B cell (primary cell): ENCODE measurements around the gene SLAMF9. TPM values are rescaled to one million over a fixed set of nuclear protein-coding genes. Genes with fewer than 3 reads are reported as not detected.

Experiments used
- ATAC-seq: fragments of 200-7000 bp; cut with Tn5 transposase; one replicate; pipeline ENCODE4 v1.10.0; 2021; ENCODE audit warnings: low read depth, mild to moderate bottlenecking, moderate number of reproducible peaks, moderate library complexity
- CTCF ChIA-PET: fragments of 350-600 bp; sonication (Branson Sonifier 250); formaldehyde crosslinking; loops from one replicate; lab custom pipeline; 2021; ENCODE audit warnings: antibody characterized with exemption, inconsistent platforms; lab: Charles Lee
- POLR2A ChIA-PET: fragments of 350-600 bp; sonication (Branson Sonifier 250); formaldehyde crosslinking; loops from one replicate; lab custom pipeline; 2021; ENCODE audit warnings: antibody characterized with exemption; lab: Charles Lee
- DNase-seq: peaks from one replicate; pipeline ENCODE4 v3.0.0; 2013
- H2AFZ ChIP-seq: 2 replicates; pipeline ENCODE4 v1.6.1; 2012; ENCODE audit warnings: mild to moderate bottlenecking, low read depth, low read length; ENCODE audit not compliant: insufficient read depth, poor library complexity, severe bottlenecking
- H3K27ac ChIP-seq, 2 donors: 1 replicate in 1 of 2; 2 replicates in 1 of 2; pipeline ENCODE4 v1.5.1; 2012 to 2013; ENCODE audit warnings: low read length in 2 of 2, mild to moderate bottlenecking in 2 of 2, moderate library complexity in 1 of 2
- H3K27me3 ChIP-seq, 4 experiments: fragments of 200-600 bp in 1 of 4; sonication (generic) in 1 of 4; replicated peaks in 1 of 4; 1 replicate in 2 of 4; 2 replicates in 2 of 4; pipeline versions ENCODE4 v1.6.1 to v1.7.0; 2013 to 2016; ENCODE audit warnings: low read length in 3 of 4, mild to moderate bottlenecking in 2 of 4, mixed read lengths in 1 of 4, moderate library complexity in 1 of 4; ENCODE audit not compliant: insufficient read depth in 4 of 4, control insufficient read depth in 3 of 4; ENCODE audit errors: control extremely low read depth in 1 of 4
- H3K36me3 ChIP-seq, 2 experiments: replicated peaks in 1 of 2; 1 replicate in 1 of 2; 2 replicates in 1 of 2; pipeline versions ENCODE4 v1.6.1 to v1.7.1; 2013; ENCODE audit warnings: low read length in 1 of 2; ENCODE audit not compliant: insufficient read depth in 2 of 2, control insufficient read depth in 1 of 2; ENCODE audit errors: control extremely low read depth in 1 of 2, extremely low read depth in 1 of 2
- H3K4me1 ChIP-seq, 2 donors: fragments of 200-600 bp in 1 of 2; sonication (generic) in 1 of 2; 1 replicate in 1 of 2; 2 replicates in 1 of 2; pipeline versions ENCODE4 v1.5.1 to v1.6.1; 2013 to 2017; ENCODE audit warnings: low read length in 2 of 2; ENCODE audit not compliant: control insufficient read depth in 2 of 2, insufficient read depth in 2 of 2
- H3K4me2 ChIP-seq: replicated peaks from 2 replicates; pipeline ENCODE3; 2012; ENCODE audit warnings: mild to moderate bottlenecking, low read depth, low read length; ENCODE audit not compliant: poor library complexity, severe bottlenecking
- H3K4me3 ChIP-seq, 5 experiments: fragments of 200-600 bp in 1 of 5; sonication (generic) in 1 of 5; 1 replicate in 3 of 5; 2 replicates in 2 of 5; pipeline versions ENCODE4 v1.5.1 to v1.7.0; 2011 to 2016; ENCODE audit warnings: low read length in 4 of 5, mild to moderate bottlenecking in 4 of 5, low read depth in 2 of 5, control low read depth in 1 of 5, moderate library complexity in 1 of 5; ENCODE audit not compliant: insufficient read depth in 1 of 5; ENCODE audit errors: control extremely low read depth in 1 of 5, extremely low read depth in 1 of 5
- H3K79me2 ChIP-seq: fragments of 200-600 bp; sonication (generic); one replicate; pipeline ENCODE4 v1.6.0; 2016; ENCODE audit warnings: low read length; ENCODE audit not compliant: control insufficient read depth, insufficient read depth
- H3K9ac ChIP-seq: fragments of 200-600 bp; sonication (generic); 2 replicates; pipeline ENCODE4 v1.6.1; 2017; ENCODE audit warnings: mild to moderate bottlenecking, low read length, moderate library complexity
- H3K9me3 ChIP-seq, 3 donors: one replicate each; pipeline versions ENCODE4 v1.6.1 to v1.7.1; 2013; ENCODE audit warnings: low read length in 2 of 3; ENCODE audit not compliant: control insufficient read depth in 2 of 3, insufficient read depth in 1 of 3; ENCODE audit errors: control extremely low read depth in 1 of 3
- H4K20me1 ChIP-seq: 2 replicates; pipeline ENCODE4 v1.6.0; 2012; ENCODE audit warnings: mild to moderate bottlenecking, low read length; ENCODE audit not compliant: insufficient read depth, control insufficient read depth, poor library complexity, severe bottlenecking
- H3K27ac Mint-ChIP-seq: one replicate; pipeline ENCODE4 v1.8.0; 2021; ENCODE audit warnings: mixed read lengths
- H3K27me3 Mint-ChIP-seq: one replicate; pipeline ENCODE4 v1.8.0; 2021; ENCODE audit warnings: mixed read lengths
- H3K4me1 Mint-ChIP-seq: one replicate; pipeline ENCODE4 v1.8.0; 2021; ENCODE audit warnings: mixed read lengths
- H3K4me3 Mint-ChIP-seq: one replicate; pipeline ENCODE4 v1.8.0; 2021; ENCODE audit warnings: mixed read lengths
- H3K9me3 Mint-ChIP-seq: one replicate; pipeline ENCODE4 v1.8.0; 2022; ENCODE audit warnings: mixed read lengths; ENCODE audit not compliant: insufficient read depth
- EZH2 ChIP-seq: IDR thresholded peaks from 2 replicates; pipeline ENCODE4 v1.6.1; 2012; ENCODE audit warnings: borderline replicate concordance, low read depth, mild to moderate bottlenecking, moderate library complexity, low read length; ENCODE audit not compliant: insufficient read depth, poor library complexity, severe bottlenecking
- WGBS: methylation state at CpG from one replicate; pipeline ENCODE4 v1.1.5; 2013; ENCODE audit warnings: missing lambda C conversion rate; ENCODE audit not compliant: insufficient coverage; 5-methylcytosine and 5-hydroxymethylcytosine counted together
- intact Hi-C: fragments of 100-400 bp; cut with micrococcal nuclease; formaldehyde crosslinking; loops from one replicate; pipeline ENCODE4 v1.10.0; 2022
- polyA plus RNA-seq: library from polyadenylated mRNA; depleted of rRNA; stranded (reverse); fragments of >200 nt; gene quantifications from 2 replicates; pipeline ENCODE4 v1.2.3, GENCODE V29; 2012
- total RNA-seq, 2 donors: library from RNA; stranded (reverse); fragments of 120-200 nt in 1 of 2; gene quantifications; 1 replicate in 1 of 2; 2 replicates in 1 of 2; pipeline versions ENCODE4 v1.2.3 to v1.2.4, GENCODE V29; 2013 to 2022
- TF ChIP-seq, protein P1 (sequence below): fragments of 200-600 bp; IDR thresholded peaks from one replicate; pipeline ENCODE4 v1.8.0; 2022; ENCODE audit warnings: antibody characterized with exemption, mild to moderate bottlenecking

SLAMF9 gene
- total and polyA plus RNA-seq, 2 donors (not counting 1 experiment from before 2014, with no cell fraction given): not detected

- Histone ChIP-seq H3K9ac (no peak overlapping the region), H3K4me3 (no peak overlapping the region), H2AFZ (no peak overlapping the region), H3K9me3 (peaks cover 0 to 4% (median 0%) of the 10 kb centered on the region in 3 donors), H3K79me2 (no peaks in the 10 kb centered on the region), H3K27me3 (no peaks in the 10 kb centered on the region), H4K20me1 (no peaks in the 10 kb centered on the region), H3K36me3 (no peaks in the 10 kb centered on the region), H3K4me1 (peaks cover 35 to 40% of the 10 kb centered on the region in 2 donors), H3K4me2 (no peak overlapping the region), H3K27ac (no peak overlapping the region)
- intact Hi-C loops: loop anchor here (5.0 kb wide), 3 partner anchors 83 to 317 kb away; no protein-coding TSS in a partner anchor
- Mint-ChIP-seq H3K4me1 (peaks cover 44% of the 10 kb centered on the region), H3K9me3 (no peaks in the 10 kb centered on the region), H3K4me3 (no peak overlapping the region), H3K27ac (no peak overlapping the region), H3K27me3 (peaks cover 7% of the 10 kb centered on the region)
- ChIA-PET CTCF (interaction anchor here (1.0 to 10.7 kb wide), 10 partner anchors 11 to 152 kb away, joined by 3 to 177 read pairs (median 6); partner anchors contain the start of gene TAGLN2), POLR2A (interaction anchor here (1.4 kb wide), 1 partner anchor 10 kb away, joined by 3 read pairs; the partner anchor contains the start of gene TAGLN2)
- ATAC-seq (no peak), DNase-seq (no peak)
- TF ChIP-seq, protein P1, sequence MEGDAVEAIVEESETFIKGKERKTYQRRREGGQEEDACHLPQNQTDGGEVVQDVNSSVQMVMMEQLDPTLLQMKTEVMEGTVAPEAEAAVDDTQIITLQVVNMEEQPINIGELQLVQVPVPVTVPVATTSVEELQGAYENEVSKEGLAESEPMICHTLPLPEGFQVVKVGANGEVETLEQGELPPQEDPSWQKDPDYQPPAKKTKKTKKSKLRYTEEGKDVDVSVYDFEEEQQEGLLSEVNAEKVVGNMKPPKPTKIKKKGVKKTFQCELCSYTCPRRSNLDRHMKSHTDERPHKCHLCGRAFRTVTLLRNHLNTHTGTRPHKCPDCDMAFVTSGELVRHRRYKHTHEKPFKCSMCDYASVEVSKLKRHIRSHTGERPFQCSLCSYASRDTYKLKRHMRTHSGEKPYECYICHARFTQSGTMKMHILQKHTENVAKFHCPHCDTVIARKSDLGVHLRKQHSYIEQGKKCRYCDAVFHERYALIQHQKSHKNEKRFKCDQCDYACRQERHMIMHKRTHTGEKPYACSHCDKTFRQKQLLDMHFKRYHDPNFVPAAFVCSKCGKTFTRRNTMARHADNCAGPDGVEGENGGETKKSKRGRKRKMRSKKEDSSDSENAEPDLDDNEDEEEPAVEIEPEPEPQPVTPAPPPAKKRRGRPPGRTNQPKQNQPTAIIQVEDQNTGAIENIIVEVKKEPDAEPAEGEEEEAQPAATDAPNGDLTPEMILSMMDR: no peak
- TF ChIP-seq EZH2: no peak
- WGBS: 91% methylated on average over 11 of the region's 11 CpGs
Observed at GRCh38 chr1:159935305-159935704, 18.7 kb downstream of the SLAMF9 start.
